Keratinocyte (primary cell): ENCODE results near the gene LMCD1. TPM values are rescaled to one million over a fixed set of nuclear protein-coding genes. Genes with fewer than 3 reads are reported as not detected.

Experiments
- DNase-seq: peaks from one replicate; pipeline ENCODE4 v3.0.0-alpha.2; 2011; ENCODE audit warnings: low read depth, missing footprints, low spot score
- FAIRE-seq: peaks from 2 replicates; lab custom pipeline; 2011; peaks lifted over from hg19 to GRCh38; lab: Jason Lieb, UNC
- H2AFZ ChIP-seq: 2 replicates; pipeline ENCODE4 v1.6.0; 2012; ENCODE audit warnings: low read length, control low read depth, inconsistent platforms; ENCODE audit not compliant: control insufficient read depth
- H3K27ac ChIP-seq: 2 replicates; pipeline ENCODE4 v1.5.1; 2011; ENCODE audit warnings: low read length; ENCODE audit not compliant: control insufficient read depth, insufficient read depth
- H3K27me3 ChIP-seq: 3 replicates; pipeline ENCODE4 v1.6.0; 2011; ENCODE audit warnings: low read length; ENCODE audit not compliant: control insufficient read depth, insufficient read depth; ENCODE audit errors: extremely low read depth
- H3K36me3 ChIP-seq, 2 experiments: 2 replicates in 1 of 2; 3 replicates in 1 of 2; pipeline ENCODE4 v1.5.1; 2011; ENCODE audit warnings: low read length in 2 of 2, mild to moderate bottlenecking in 1 of 2; ENCODE audit not compliant: control insufficient read depth in 2 of 2, insufficient read depth in 2 of 2; ENCODE audit errors: extremely low read depth in 1 of 2
- H3K4me1 ChIP-seq: 3 replicates; pipeline ENCODE4 v1.5.1; 2011; ENCODE audit warnings: low read length; ENCODE audit not compliant: control insufficient read depth, insufficient read depth; ENCODE audit errors: extremely low read depth
- H3K4me2 ChIP-seq: 3 replicates; pipeline ENCODE4 v1.6.0; 2011; ENCODE audit warnings: low read depth, low read length; ENCODE audit not compliant: control insufficient read depth, insufficient read depth; ENCODE audit errors: extremely low read depth
- H3K4me3 ChIP-seq, 3 experiments: fragments of 200-600 bp in 1 of 3; sonication (generic) in 1 of 3; 2 replicates in 2 of 3; 3 replicates in 1 of 3; pipeline ENCODE4 v1.5.1; 2011 to 2016; ENCODE audit warnings: low read length in 3 of 3, mild to moderate bottlenecking in 3 of 3, control low read depth in 2 of 3, inconsistent platforms in 1 of 3, low read depth in 1 of 3, mixed read lengths in 1 of 3, mixed run types in 1 of 3, moderate library complexity in 1 of 3; ENCODE audit not compliant: control insufficient read depth in 2 of 3, insufficient read depth in 2 of 3; ENCODE audit errors: extremely low read depth in 1 of 3
- H3K79me2 ChIP-seq: 2 replicates; pipeline ENCODE4 v1.6.0; 2012; ENCODE audit warnings: low read length; ENCODE audit not compliant: control insufficient read depth, insufficient read depth
- H3K9ac ChIP-seq: 3 replicates; pipeline ENCODE4 v1.6.0; 2011; ENCODE audit warnings: low read length; ENCODE audit not compliant: control insufficient read depth, insufficient read depth; ENCODE audit errors: extremely low read depth
- H3K9me1 ChIP-seq: 3 replicates; pipeline ENCODE4 v1.6.0; 2011; ENCODE audit warnings: low read length; ENCODE audit not compliant: control insufficient read depth, insufficient read depth; ENCODE audit errors: extremely low read depth
- H3K9me3 ChIP-seq: 2 replicates; pipeline ENCODE4 v1.5.1; 2012; ENCODE audit warnings: low read depth, low read length; ENCODE audit not compliant: control insufficient read depth
- H4K20me1 ChIP-seq: 3 replicates; pipeline ENCODE4 v1.6.0; 2011; ENCODE audit warnings: low read length; ENCODE audit not compliant: control insufficient read depth, insufficient read depth; ENCODE audit errors: extremely low read depth
- CTCF ChIP-seq, 3 experiments: IDR thresholded peaks in 1 of 3; conservative IDR thresholded peaks in 1 of 3; optimal IDR thresholded peaks in 1 of 3; 2 replicates in 2 of 3; 3 replicates in 1 of 3; pipeline versions ENCODE3 to v1.5.1; 2011; ENCODE audit warnings: low read length in 3 of 3, mild to moderate bottlenecking in 3 of 3, moderate library complexity in 2 of 3, control low read depth in 1 of 3, inconsistent platforms in 1 of 3; ENCODE audit not compliant: insufficient read depth in 2 of 3; ENCODE audit errors: extremely low read depth in 1 of 3
- EZH2 ChIP-seq: IDR thresholded peaks from one replicate; pipeline ENCODE4 v1.6.1; 2012; ENCODE audit warnings: inconsistent platforms, mild to moderate bottlenecking, low read length, moderate library complexity
- dilution Hi-C: fragments of 300-500 bp; cut with MboI; formaldehyde crosslinking; loops from one replicate; pipeline ENCODE4 v1.7.0; 2020; ENCODE audit warnings: low sequenced_read_pairs; ENCODE audit not compliant: extremely low pct_ligation_motif_present
- polyA plus RNA-seq, 5 experiments: library from polyadenylated mRNA; depleted of rRNA in 3 of 5; stranded (reverse) in 3 of 5; stranded (forward) in 1 of 5; unstranded in 1 of 5; fragments of >200 nt; gene quantifications; 1 replicate in 1 of 5; 2 replicates in 3 of 5; 3 replicates in 1 of 5; pipeline versions ENCODE4 v1.2.1 to v1.2.3, GENCODE V29; 2011 to 2012; ENCODE audit warnings: missing spikeins in 2 of 5, low read depth in 1 of 5, low replicate concordance in 1 of 5

LMCD1 gene
- polyA plus RNA-seq, 1 donor (not counting 4 experiments of a cell fraction or from before 2014, with no cell fraction given): 3.7 TPM

GRCh38 chr3:8555725-8556472, 54.3 kb downstream of the LMCD1 start:
- no peak overlapping the region for H2AFZ ChIP-seq
- FAIRE-seq (no peak), DNase-seq (no peak)
- no peaks in the 10 kb centered on the region for H3K9me3 ChIP-seq
- H3K9me1 ChIP-seq: no peaks in the 10 kb centered on the region
- H3K27ac ChIP-seq: no peak overlapping the region
- TF ChIP-seq EZH2: no peak
- no peak for TF ChIP-seq CTCF (optimal IDR thresholded peaks at IDR 0.05 in 1 of 3, IDR thresholded peaks at IDR 0.05 in 1 of 3, conservative IDR thresholded peaks at IDR 0.05 in 1 of 3; ENCODE audit: extremely low read depth in 1 of 3, insufficient read depth in 2 of 3, low read length in 3 of 3)
- no peaks in the 10 kb centered on the region for H3K27me3 ChIP-seq
- no peak overlapping the region for H3K9ac ChIP-seq
- H3K4me1 ChIP-seq: no peaks in the 10 kb centered on the region
- no peaks in the 10 kb centered on the region for H4K20me1 ChIP-seq
- H3K36me3 ChIP-seq: no peaks in the 10 kb centered on the region
- dilution Hi-C loops: no loop called here
- no peak overlapping the region for H3K4me2 ChIP-seq
- H3K79me2 ChIP-seq: no peaks in the 10 kb centered on the region
- H3K4me3 ChIP-seq: no peak overlapping the region

- DNase-seq: no peak
- no peak for FAIRE-seq
- no peaks in the 10 kb centered on the region for H3K9me3 ChIP-seq
- H3K4me1 ChIP-seq: no peaks in the 10 kb centered on the region
- no peak overlapping the region for H3K9ac ChIP-seq
- H3K36me3 ChIP-seq: no peaks in the 10 kb centered on the region
- no peaks in the 10 kb centered on the region for H3K79me2 ChIP-seq
- H4K20me1 ChIP-seq: no peaks in the 10 kb centered on the region
- TF ChIP-seq EZH2 (no peak), CTCF (optimal IDR thresholded peaks at IDR 0.05 in 1 of 3, IDR thresholded peaks at IDR 0.05 in 1 of 3, conservative IDR thresholded peaks at IDR 0.05 in 1 of 3; ENCODE audit: extremely low read depth in 1 of 3, insufficient read depth in 2 of 3, low read length in 3 of 3) (no peak)
- H2AFZ ChIP-seq: no peak overlapping the region
- dilution Hi-C loops: no loop called here
- H3K4me2 ChIP-seq: no peak overlapping the region
- H3K27ac ChIP-seq: no peak overlapping the region
- H3K27me3 ChIP-seq: no peaks in the 10 kb centered on the region
- no peaks in the 10 kb centered on the region for H3K9me1 ChIP-seq
- no peak overlapping the region for H3K4me3 ChIP-seq
Measured at GRCh38 chr3:8556473-8556869, 54.8 kb downstream of the LMCD1 start.
